ENCODE measurements around the gene ALDH2. TPM values are rescaled to one million over a fixed set of nuclear protein-coding genes. Genes with fewer than 3 reads are reported as not detected.

ALDH2 gene
- total and polyA plus RNA-seq, 9 of the 15 experiments (the other 6 are each of a cell fraction or from before 2014, with no cell fraction given): 1.9 to 22.5 (median 12.2) TPM

GRCh38 chr12:111841750-111842555 is 75.2 kb downstream of the ALDH2 start, which contains the start of gene MAPKAPK5 (continued):
- TF ChIP-seq ZEB2 (IDR thresholded peaks at IDR 0.05) (no peak), USF2 (CRISPR knock-in tag; IDR thresholded peaks at IDR 0.05) (no peak), HMG20A (CRISPR knock-in tag; conservative IDR thresholded peaks at IDR 0.05) (no peak), NFYB (IDR thresholded peaks at IDR 0.05; ENCODE audit: extremely low read depth, insufficient read length) (no peak), NR2F6 (CRISPR knock-in tag; IDR thresholded peaks at IDR 0.05) (no peak), SAFB (IDR thresholded peaks at IDR 0.05; ENCODE audit: borderline replicate concordance, low read depth, low read length) (peak; percentile 68), ZKSCAN1 (IDR thresholded peaks at IDR 0.05; ENCODE audit: low read depth, low read length) (peak; percentile 77; the same call in 1 of the 2 replicates), MAX (CRISPR knock-in tag; IDR thresholded peaks at IDR 0.05) (peak; percentile 92), SNRNP70 (optimal IDR thresholded peaks at IDR 0.05; ENCODE audit: low read depth, low read length) (no peak), FOXP1 (CRISPR knock-in tag; IDR thresholded peaks at IDR 0.05) (peak; percentile 68; the same call in 1 of the 2 replicates), ZNF717 (CRISPR knock-in tag; IDR thresholded peaks at IDR 0.05) (no peak), RNF219 (CRISPR knock-in tag; IDR thresholded peaks at IDR 0.05) (no peak), PRDM10 (IDR thresholded peaks at IDR 0.05; ENCODE audit: partially characterized antibody) (no peak), NCOA2 (IDR thresholded peaks at IDR 0.05; ENCODE audit: partially characterized antibody in 2 of 2) (peak in 1 of 2 experiments; percentile 98), SMC3 (conservative IDR thresholded peaks at IDR 0.05; ENCODE audit: insufficient read depth, low read depth, low read length) (no peak)

Data from K562 (cell line).